Spleen (tissue), 7 donors: Measurements from ENCODE around the gene SCN8A.

Experiments used
- CTCF ChIP-seq, 11 experiments: fragments of 200-600 bp in 7 of 11; fragments of 450-650 bp in 4 of 11; sonication (generic) in 4 of 11; IDR thresholded peaks in 8 of 11; conservative IDR thresholded peaks in 3 of 11; 1 replicate in 7 of 11; 2 replicates in 4 of 11; pipeline versions ENCODE4 v1.4.0 to v1.8.0; 2016 to 2021; ENCODE audit warnings: antibody characterized with exemption in 11 of 11, inconsistent platforms in 4 of 11, mild to moderate bottlenecking in 1 of 11
- POLR2AphosphoS5 ChIP-seq, 3 donors: sonication (generic); formaldehyde crosslinking; IDR thresholded peaks; one replicate each; pipeline ENCODE4 v1.5.1; 2017; ENCODE audit warnings: antibody characterized with exemption in 3 of 3
- donor health status: DM: no; HTN: no; CAD: no; lungs with moderate emphysema.
- donor health status: DM: no; HTN: no; CAD: no.
- donor health status: DM: no; HTN: no; CAD: no.

- no peak for TF ChIP-seq POLR2AphosphoS5 (IDR thresholded peaks at IDR 0.05)
- no peak for TF ChIP-seq CTCF (IDR thresholded peaks at IDR 0.05 in 8 of 11, conservative IDR thresholded peaks at IDR 0.05 in 3 of 11)
These were observed 10.2 kb downstream of the SCN8A start for GRCh38 chr12:51601241-51601640.
